NCI-H69 (cell line): Measurements from ENCODE around the gene GRAMD4.

Experiments used
- DNase-seq: peaks from one replicate; lab custom pipeline; 2025; lab: John Stamatoyannopoulos, UW

GRAMD4 gene

GRCh38 chr22:46583571-46583970 is 36.6 kb upstream of the GRAMD4 start:
- DNase-seq: no peak

GRCh38 chr22:46584081-46584921 is 35.9 kb upstream of the GRAMD4 start:
- DNase-seq: peak; percentile 94

GRCh38 chr22:46585340-46586122 is 34.7 kb upstream of the GRAMD4 start:
- no peak for DNase-seq

- DNase-seq: no peak
Observed at GRCh38 chr22:46586123-46586519, 34.1 kb upstream of the GRAMD4 start.

GRCh38 chr22:46586531-46587011 is 33.6 kb upstream of the GRAMD4 start:
- DNase-seq: no peak

- DNase-seq: no peak
Observed at GRCh38 chr22:46587061-46587460, 33.1 kb upstream of the GRAMD4 start.

GRCh38 chr22:46587492-46588278 is 32.5 kb upstream of the GRAMD4 start:
- DNase-seq: peak; percentile 71

GRCh38 chr22:46588279-46589140 is 31.7 kb upstream of the GRAMD4 start:
- DNase-seq: no peak

- DNase-seq: no peak
Observed at GRCh38 chr22:46589141-46589748, 30.9 kb upstream of the GRAMD4 start.

GRCh38 chr22:46589871-46590271 is 30.3 kb upstream of the GRAMD4 start:
- no peak for DNase-seq

- DNase-seq: no peak
Observed at GRCh38 chr22:46590334-46590733, 29.9 kb upstream of the GRAMD4 start.

- no peak for DNase-seq
Observed at GRCh38 chr22:46591930-46592329, 28.3 kb upstream of the GRAMD4 start.

GRCh38 chr22:46592390-46592872 is 27.8 kb upstream of the GRAMD4 start:
- no peak for DNase-seq

GRCh38 chr22:46593211-46593681 is 26.9 kb upstream of the GRAMD4 start:
- no peak for DNase-seq

GRCh38 chr22:46593996-46594946 is 25.9 kb upstream of the GRAMD4 start:
- DNase-seq: no peak

GRCh38 chr22:46594947-46595298 is 25.3 kb upstream of the GRAMD4 start:
- DNase-seq: no peak

- no peak for DNase-seq
Observed at GRCh38 chr22:46595545-46595944, 24.6 kb upstream of the GRAMD4 start.

- no peak for DNase-seq
Observed at GRCh38 chr22:46596032-46596441, 24.1 kb upstream of the GRAMD4 start.

- peak; percentile 61 for DNase-seq
Observed at GRCh38 chr22:46596819-46597218, 23.4 kb upstream of the GRAMD4 start.
